K562 (cell line): ENCODE results near the gene LAMB4. TPM values are rescaled to one million over a fixed set of nuclear protein-coding genes. Genes with fewer than 3 reads are reported as not detected.

Experiments
- ATAC-seq: fragments of 200-7000 bp; cut with Tn5 transposase; 3 replicates; pipeline ENCODE4 v1.9.1; 2020; ENCODE audit warnings: moderate library complexity
- BruUV-seq: library from RNA; stranded (reverse); fragments of 400-500 nt; replicated peaks from 2 replicates; lab custom pipeline; 2021; lab: Mats Ljungman, UMichigan
- CTCF ChIA-PET: fragments of 300-600 bp; formaldehyde crosslinking; extraction: SDS; loops from one replicate; lab custom pipeline; 2021; ENCODE audit warnings: low intra/inter-chr PET ratio; lab: Yijun Ruan, JAX
- POLR2A ChIA-PET: fragments of 300-600, 350-650 bp; sonication (Branson Sonifier 250); formaldehyde crosslinking; extraction: SDS; loops from one replicate; lab custom pipeline; 2021; ENCODE audit warnings: antibody characterized with exemption, inconsistent platforms; lab: Yijun Ruan, JAX
- DNase-seq, 4 experiments: peaks; one replicate each; pipeline versions ENCODE4 v3.0.0 to v3.0.0-alpha.2; 2011 to 2018; ENCODE audit warnings: low spot score in 3 of 4, mixed read lengths in 3 of 4; ENCODE audit errors: extremely low read depth in 1 of 4
- FAIRE-seq: peaks from 2 replicates; lab custom pipeline; 2011; peaks lifted over from hg19 to GRCh38; lab: Jason Lieb, UNC
- H2AFZ ChIP-seq: 2 replicates; pipeline ENCODE4 v1.6.0; 2011; ENCODE audit warnings: low read depth, low read length, control low read depth, inconsistent platforms
- H3K27ac ChIP-seq: fragments of 200-600 bp; 3 replicates; pipeline ENCODE4 v1.8.0; 2011; ENCODE audit warnings: low read depth, mild to moderate bottlenecking, control low read depth, inconsistent platforms, low read length, moderate library complexity, mixed read lengths; ENCODE audit errors: extremely low read depth
- H3K27me3 ChIP-seq, 2 experiments: fragments of 300-600 bp in 1 of 2; 2 replicates in 1 of 2; 3 replicates in 1 of 2; pipeline versions ENCODE4 v1.6.0 to v1.8.0; 2011; ENCODE audit warnings: inconsistent platforms in 2 of 2, low read length in 2 of 2, mild to moderate bottlenecking in 1 of 2, mixed read lengths in 1 of 2, moderate library complexity in 1 of 2; ENCODE audit not compliant: control insufficient read depth in 2 of 2, insufficient read depth in 2 of 2
- H3K36me3 ChIP-seq: fragments of 300-600 bp; 3 replicates; pipeline ENCODE4 v1.8.0; 2011; ENCODE audit warnings: mild to moderate bottlenecking, low read length, inconsistent platforms; ENCODE audit not compliant: control insufficient read depth, insufficient read depth
- H3K4me1 ChIP-seq, 2 experiments: fragments of 200-600 bp in 1 of 2; replicated peaks in 1 of 2; 2 replicates in 1 of 2; 3 replicates in 1 of 2; pipeline versions ENCODE4 v1.5.1 to v1.8.0; 2011; ENCODE audit warnings: inconsistent platforms in 2 of 2, low read length in 2 of 2, mild to moderate bottlenecking in 1 of 2, mixed read lengths in 1 of 2, moderate library complexity in 1 of 2; ENCODE audit not compliant: control insufficient read depth in 2 of 2, insufficient read depth in 2 of 2
- H3K4me2 ChIP-seq: 2 replicates; pipeline ENCODE4 v1.6.1; 2011; ENCODE audit warnings: low read length, control low read depth, inconsistent platforms, mixed read lengths; ENCODE audit not compliant: insufficient read depth
- H3K4me3 ChIP-seq: fragments of 200-600 bp; sonication (generic), shearing (Covaris generic); 2 replicates; pipeline ENCODE4 v1.5.1; 2016; ENCODE audit warnings: control low read depth, inconsistent platforms
- H3K79me2 ChIP-seq: fragments of 200-600 bp; 3 replicates; pipeline ENCODE4 v1.8.0; 2011; ENCODE audit warnings: low read length, inconsistent platforms; ENCODE audit not compliant: control insufficient read depth, insufficient read depth
- H3K9ac ChIP-seq, 2 experiments: 2 replicates each; pipeline versions ENCODE4 v1.6.0 to v1.6.1; 2011; ENCODE audit warnings: low read depth in 2 of 2, low read length in 2 of 2, control low read depth in 1 of 2, inconsistent platforms in 1 of 2, mild to moderate bottlenecking in 1 of 2, mixed read lengths in 1 of 2; ENCODE audit not compliant: insufficient read depth in 1 of 2
- H3K9me1 ChIP-seq: one replicate; pipeline ENCODE4 v1.6.0; 2011; ENCODE audit warnings: inconsistent platforms, mild to moderate bottlenecking, low read length, moderate library complexity; ENCODE audit not compliant: control insufficient read depth, insufficient read depth
- H3K9me3 ChIP-seq: replicated peaks from 2 replicates; pipeline ENCODE4 v1.5.1; 2011; ENCODE audit warnings: low read depth, low read length, inconsistent platforms; ENCODE audit not compliant: control insufficient read depth, insufficient read depth
- H4K20me1 ChIP-seq: replicated peaks from 2 replicates; pipeline ENCODE4 v1.6.1; 2011; ENCODE audit warnings: low read length, inconsistent platforms, mixed read lengths; ENCODE audit not compliant: control insufficient read depth, insufficient read depth
- ADNP ChIP-seq: fragments of 200-800 bp; sonication (Bioruptor generic); IDR thresholded peaks from 2 replicates; pipeline ENCODE4 v1.6.1; 2016; ENCODE audit warnings: missing genetic modification characterization, missing compliant biosample characterization
- ARID2 ChIP-seq: fragments of 450-650 bp; IDR thresholded peaks from 2 replicates; pipeline ENCODE4 v1.6.1; 2017; ENCODE audit warnings: antibody characterized with exemption, mild to moderate bottlenecking
- HDGF ChIP-seq: fragments of 450-650 bp; IDR thresholded peaks from 2 replicates; pipeline ENCODE4 v1.6.1; 2016
- IRF2 ChIP-seq: sonication (generic); formaldehyde crosslinking; IDR thresholded peaks from 2 replicates; pipeline ENCODE4 v1.8.1; 2022; ENCODE audit warnings: mild to moderate bottlenecking, missing genetic modification reagents
- TSC22D4 ChIP-seq: fragments of 450-650 bp; IDR thresholded peaks from 2 replicates; pipeline ENCODE4 v1.6.1; 2016; ENCODE audit warnings: missing genetic modification characterization, missing biosample characterization, control low read depth
- ZHX1 ChIP-seq: fragments of 150-350 bp; conservative IDR thresholded peaks from 2 replicates; pipeline ENCODE4 v1.6.1; 2014; ENCODE audit warnings: low read length
- ZNF197 ChIP-seq: fragments of 200-800 bp; sonication (Bioruptor generic); IDR thresholded peaks from 2 replicates; pipeline ENCODE4 v1.6.1; 2016; ENCODE audit warnings: low read depth, missing genetic modification characterization, missing compliant biosample characterization
- ZNF592 ChIP-seq: fragments of 450-650 bp; IDR thresholded peaks from 2 replicates; pipeline ENCODE4 v1.6.1; 2017; ENCODE audit warnings: antibody characterized with exemption, mild to moderate bottlenecking
- WGBS: fragments of 100-300 bp; shearing (Covaris generic); methylation state at CpG from one replicate; pipeline ENCODE4 v1.1.6; 2016; ENCODE audit warnings: low coverage, mixed read lengths; ENCODE audit not compliant: insufficient coverage; ENCODE audit errors: missing lambda C conversion rate; 5-methylcytosine and 5-hydroxymethylcytosine counted together
- in situ Hi-C: fragments of 300-500 bp; cut with MboI; formaldehyde crosslinking; loops from 4 replicates; pipeline ENCODE4 v1.15.0; 2018; ENCODE audit warnings: inconsistent platforms, mixed read lengths
- intact Hi-C: fragments of 100-400 bp; cut with micrococcal nuclease; formaldehyde crosslinking; loops from 2 replicates; pipeline ENCODE4 v1.14.2; 2022
- polyA plus RNA-seq, 8 experiments: library from polyadenylated mRNA; depleted of rRNA in 4 of 8; stranded (reverse) in 5 of 8; unstranded in 3 of 8; fragments of >200 nt; fragmentation: Nextera tagmentation in 2 of 8; fragmentation: Illumina TruSeq in 1 of 8; extraction: Ambion mirVana in 2 of 8; extraction: Trizol in 1 of 8; gene quantifications; 2 replicates each; pipeline versions ENCODE4 v1.2.1 to v1.2.3, GENCODE V29; 2011 to 2014; ENCODE audit warnings: inconsistent platforms in 1 of 8, missing spikeins in 1 of 8
- total RNA-seq, 7 experiments: library from RNA; depleted of rRNA in 6 of 7; stranded (reverse); fragments of >200 nt in 6 of 7; fragmentation: Illumina TruSeq in 2 of 7; extraction: Trizol in 2 of 7; gene quantifications; 2 replicates each; pipeline versions ENCODE4 v1.2.1 to v1.2.3, GENCODE V29; 2011 to 2021; ENCODE audit warnings: low replicate concordance in 1 of 7

Gene LAMB4
- total and polyA plus RNA-seq, 9 of the 15 experiments (the other 6 are each of a cell fraction or from before 2014, with no cell fraction given): 0.06 to 0.13 (median 0.07) TPM; not detected in 6

- CTCF ChIA-PET: no interaction called here
- in situ Hi-C loops (no loop called here), intact Hi-C loops (loop anchor here (10.0 kb wide), 1 partner anchor 61 kb away; no protein-coding TSS in a partner anchor)
- no peaks in the 10 kb centered on the region for H3K27me3 ChIP-seq
- H4K20me1 ChIP-seq: no peaks in the 10 kb centered on the region
- 57% methylated on average over 13 of the region's 13 CpGs for WGBS
- ATAC-seq: no peak
- H2AFZ ChIP-seq: no peak overlapping the region
- no peaks in the 10 kb centered on the region for H3K9me3 ChIP-seq
- H3K79me2 ChIP-seq: no peaks in the 10 kb centered on the region
- DNase-seq: no peak
- H3K4me2 ChIP-seq: no peak overlapping the region
- H3K4me1 ChIP-seq: peaks cover 0 to 22% of the 10 kb centered on the region in 2 experiments; a peak in 3 of 5 replicates
- H3K9ac ChIP-seq: no peak overlapping the region
- H3K4me3 ChIP-seq: no peak overlapping the region
- BruUV-seq: no TSS peak
- H3K27ac ChIP-seq: no peak overlapping the region
- no peak for FAIRE-seq
- H3K36me3 ChIP-seq: peaks cover 17% of the 10 kb centered on the region; the same call in 2 of the 3 replicates
- POLR2A ChIA-PET: interaction anchor here (0.6 to 0.9 kb wide), 3 partner anchors 13 to 52 kb away, joined by 3 to 4 read pairs (median 3); no protein-coding TSS in a partner anchor
- no peaks in the 10 kb centered on the region for H3K9me1 ChIP-seq
- TF ChIP-seq ZNF592 (no peak), HDGF (no peak), ZHX1 (no peak), ZNF197 (no peak), TSC22D4 (no peak), IRF2 (CRISPR knock-in tag) (no peak), ADNP (tag) (no peak), ARID2 (no peak)
Observed at GRCh38 chr7:107975394-107976013, 154.7 kb downstream of the LAMB4 start.
